CD4-positive, alpha-beta T cell treated with Interleukin-17A for 1 hour (primary cell): ENCODE data around the gene SOX13.

Experiments
- DNase-seq: peaks from one replicate; pipeline ENCODE4 v3.0.0-alpha.2; 2020

SOX13 gene

GRCh38 chr1:204065174-204065985 is 7.5 kb upstream of the SOX13 start:
- DNase-seq, result no peak

GRCh38 chr1:204065986-204066300 is 7.0 kb upstream of the SOX13 start:
- no peak for DNase-seq

- DNase-seq, result no peak
These were observed 5.0 kb upstream of the SOX13 start for GRCh38 chr1:204067935-204068334.

- no peak for DNase-seq
These were observed 3.0 kb upstream of the SOX13 start for GRCh38 chr1:204069887-204070286.

- DNase-seq, result no peak
These were observed 2.0 kb upstream of the SOX13 start for GRCh38 chr1:204070895-204071294.

DNA sequence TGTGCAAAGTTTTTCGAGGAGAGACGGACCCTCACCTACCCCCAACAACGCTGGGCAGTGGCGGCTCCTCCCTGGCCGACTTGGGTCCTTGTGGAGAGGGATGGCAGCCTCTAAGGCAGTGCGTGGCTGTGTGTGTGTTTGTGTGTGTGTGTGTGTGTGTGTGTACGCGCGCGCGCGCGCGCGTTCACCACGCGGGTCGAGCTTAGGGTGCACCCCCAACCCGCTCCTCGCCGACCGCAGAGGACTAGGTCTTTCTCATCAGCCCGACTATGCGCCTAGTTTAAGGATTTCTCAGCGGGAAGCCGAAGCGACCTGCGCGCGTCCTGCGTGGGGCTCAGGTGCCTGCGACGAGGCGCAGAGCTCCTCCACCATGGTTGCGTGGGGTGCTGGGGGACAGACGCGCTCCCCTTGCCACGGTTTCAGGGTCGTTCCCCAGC is 940 bp downstream of the SOX13 start:
- peak; percentile 21 for DNase-seq

DNA sequence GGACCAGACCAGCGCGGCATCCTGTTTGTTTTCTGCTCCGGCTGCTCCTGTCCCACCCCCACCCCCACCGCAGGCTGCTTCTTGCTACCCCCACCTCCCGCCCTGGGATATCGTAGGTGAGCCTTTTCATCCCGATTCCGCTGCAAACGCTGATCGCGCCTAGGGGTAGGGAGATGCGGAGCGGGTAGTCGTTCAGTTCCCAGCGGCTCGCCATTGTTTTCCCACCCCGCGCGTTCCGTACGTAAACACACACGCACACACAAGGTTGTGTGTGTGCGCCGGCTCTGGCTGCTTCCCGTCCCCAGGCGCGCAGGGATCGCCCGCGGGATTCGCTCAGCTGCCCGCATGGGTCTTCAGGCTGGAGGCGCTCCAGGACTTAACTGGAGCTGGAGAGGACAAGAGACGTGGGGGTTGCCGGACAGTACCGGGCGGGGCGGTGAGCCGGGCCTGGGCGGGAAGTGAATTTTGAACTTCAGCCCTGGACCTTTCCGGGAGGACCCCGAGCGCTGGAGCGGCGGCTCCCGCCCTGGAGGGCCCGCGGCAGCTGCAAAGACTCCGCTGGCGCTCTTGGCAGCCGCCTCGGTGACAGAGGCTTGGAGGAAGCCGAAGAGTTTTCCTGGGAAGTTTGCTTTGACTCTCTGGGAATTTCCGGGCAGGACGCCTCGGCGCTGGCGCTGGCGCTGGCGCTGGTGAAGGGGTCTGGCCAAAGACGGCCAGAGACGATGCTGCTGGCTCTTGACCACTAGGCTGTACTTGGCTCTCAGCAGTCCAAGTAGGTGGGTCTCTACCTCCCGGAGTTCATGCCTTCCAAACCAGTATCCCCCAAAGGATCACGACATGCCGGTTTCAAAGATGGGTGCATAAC is 1.6 kb downstream of the SOX13 start:
- no peak for DNase-seq

DNA sequence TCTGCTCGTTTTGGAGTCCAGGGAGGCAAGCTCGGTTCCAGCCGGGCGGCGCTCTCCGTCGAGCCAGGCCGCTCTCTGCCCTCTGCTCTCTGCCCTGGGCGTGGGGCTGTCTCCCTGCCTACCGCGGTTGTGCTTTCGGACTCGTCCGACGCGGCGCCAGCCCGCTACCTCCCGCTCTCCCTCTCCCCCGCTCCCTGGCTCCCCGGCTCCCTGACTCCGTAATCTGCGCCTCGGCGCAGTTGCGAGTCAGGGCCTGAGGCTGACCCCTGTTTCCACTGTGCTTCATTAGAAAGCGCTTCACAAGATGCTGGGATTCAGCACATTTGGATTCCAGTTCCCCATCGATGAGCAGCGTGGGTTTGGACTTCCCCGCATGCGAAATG is 2.2 kb downstream of the SOX13 start:
- no peak for DNase-seq

DNA sequence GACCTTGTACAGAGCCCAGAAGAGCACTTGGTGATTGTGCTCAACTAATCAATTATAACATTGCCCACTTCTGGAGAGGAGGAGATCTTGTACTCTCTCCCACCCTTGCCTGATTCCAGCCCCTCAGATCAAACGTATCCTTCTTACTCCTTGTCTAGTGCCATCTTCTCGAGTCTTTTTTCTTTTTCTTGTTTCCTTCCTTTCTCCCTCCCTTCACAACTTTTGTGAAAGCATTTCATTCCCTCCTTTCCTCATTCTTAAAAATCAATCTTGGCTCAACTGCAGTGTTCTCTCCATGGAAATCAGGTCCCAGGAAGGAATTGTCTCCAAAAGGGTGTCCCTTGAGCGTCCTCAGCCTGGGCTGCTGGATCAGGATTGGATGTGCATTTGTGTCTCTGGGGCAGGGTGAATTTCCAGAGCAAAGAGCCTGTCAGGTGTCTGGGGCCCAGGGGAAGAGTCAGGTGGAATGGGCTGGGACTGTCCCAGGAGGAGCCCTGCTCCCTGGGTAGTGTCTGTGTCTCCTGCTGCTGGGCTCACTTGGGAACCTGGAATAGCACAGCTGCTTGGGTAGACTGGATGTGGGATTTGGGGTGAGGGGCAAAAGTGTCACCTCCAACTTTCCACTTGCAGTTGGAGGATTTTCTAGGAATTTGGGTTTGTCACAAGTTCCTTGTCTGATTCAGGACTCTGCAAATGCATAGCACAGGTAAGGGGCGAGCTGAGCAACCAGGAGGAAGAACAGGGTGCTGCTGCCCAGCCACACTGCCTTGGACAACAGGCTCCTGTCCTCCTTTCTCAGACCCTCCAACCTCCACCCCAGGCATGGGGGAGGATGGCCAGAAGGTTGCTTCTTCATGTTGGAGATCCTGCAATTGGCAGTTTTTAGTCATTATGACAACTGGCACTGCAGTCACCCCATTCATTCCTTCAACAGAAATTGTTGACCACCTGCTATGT is 3.3 kb downstream of the SOX13 start:
- no peak for DNase-seq

DNA sequence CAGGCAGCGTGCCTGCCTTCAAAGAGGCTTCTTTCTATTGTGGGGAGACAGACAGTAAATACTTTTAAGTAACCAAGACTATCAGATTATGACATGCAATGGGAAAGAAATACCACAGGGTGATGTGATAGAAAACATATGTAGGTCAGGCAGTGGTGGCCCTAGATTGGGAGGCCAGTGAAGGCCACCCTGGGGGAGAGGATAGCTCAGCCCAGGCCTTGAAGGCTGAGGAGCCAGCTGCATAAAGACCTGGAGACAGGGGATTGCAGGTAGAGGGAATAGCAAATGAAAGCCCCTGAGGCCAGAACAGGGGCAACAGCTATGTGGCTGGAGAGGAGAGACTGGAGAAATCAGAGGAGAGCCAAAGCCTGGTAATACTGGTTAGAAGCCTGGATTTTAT is 4.0 kb downstream of the SOX13 start:
- DNase-seq, result no peak

- no peak for DNase-seq
These were observed 5.2 kb downstream of the SOX13 start for GRCh38 chr1:204077979-204078696.

GRCh38 chr1:204079608-204079999 is 6.7 kb downstream of the SOX13 start:
- DNase-seq, result no peak

DNA sequence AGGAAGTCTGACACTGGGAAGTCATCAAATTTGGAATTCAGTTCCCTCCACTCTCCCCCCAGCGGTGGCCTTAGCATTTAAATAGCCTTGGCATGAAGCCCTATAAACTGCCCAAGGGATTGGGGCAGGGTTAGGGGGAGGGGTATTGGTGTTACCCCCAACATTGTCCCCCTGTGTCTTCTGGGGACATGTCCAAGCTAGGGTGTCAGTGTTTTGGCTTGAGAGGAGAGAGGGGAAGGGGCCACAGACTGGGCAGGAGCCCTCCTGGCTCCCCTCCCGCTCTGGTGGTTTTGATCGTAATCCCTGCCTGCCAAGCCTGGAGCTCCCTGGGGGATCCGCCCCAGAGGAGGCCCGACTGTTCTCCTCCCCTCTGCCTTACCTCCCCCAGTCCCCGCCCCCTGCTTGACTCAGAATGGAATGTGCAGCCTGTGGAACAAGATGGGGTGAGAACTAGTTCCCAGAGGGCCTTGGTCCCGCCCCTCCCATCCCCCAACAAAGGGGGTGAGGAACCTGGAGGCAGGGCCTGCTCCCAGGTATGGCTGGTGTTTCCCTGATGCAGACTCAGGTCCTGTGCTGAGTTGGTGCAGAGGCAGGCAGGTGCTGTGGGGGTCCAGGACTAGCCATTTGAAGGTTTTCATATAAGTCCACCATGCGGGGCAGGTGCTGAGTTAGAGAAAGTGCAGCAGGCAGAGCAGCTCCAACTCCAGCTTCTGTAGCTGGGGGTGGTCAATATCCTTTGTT is 7.4 kb downstream of the SOX13 start:
- DNase-seq, result no peak

DNA sequence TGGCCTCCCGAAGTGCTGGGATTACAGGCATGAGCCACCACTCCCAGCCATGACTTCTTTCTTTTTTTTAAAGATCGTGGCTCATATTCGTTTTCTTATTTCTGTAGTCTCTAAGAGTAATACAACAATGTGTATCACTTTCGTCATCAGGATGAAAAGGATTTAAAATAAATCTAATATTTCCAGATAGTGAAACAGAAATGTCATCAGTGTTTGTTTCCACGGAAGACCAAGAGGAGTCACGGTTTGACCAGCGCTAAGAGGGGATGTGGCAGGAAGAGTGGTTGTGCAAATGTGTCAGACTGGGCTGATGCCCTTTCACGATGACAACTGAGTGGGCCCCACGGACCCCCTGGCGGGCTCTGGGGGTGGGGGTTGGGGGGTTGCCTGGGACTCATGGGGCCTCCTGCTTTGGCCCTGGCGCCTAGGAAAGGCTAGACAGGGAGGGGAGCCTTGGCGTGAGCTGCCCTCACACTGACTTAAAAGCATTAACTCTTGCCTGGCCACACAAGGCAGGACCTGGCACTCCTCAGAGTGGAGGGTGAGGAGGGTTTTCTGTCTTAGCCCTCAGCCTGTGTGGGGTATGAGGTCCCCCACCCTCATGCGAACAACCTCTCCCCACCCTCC is 8.4 kb downstream of the SOX13 start:
- DNase-seq, result no peak

DNA sequence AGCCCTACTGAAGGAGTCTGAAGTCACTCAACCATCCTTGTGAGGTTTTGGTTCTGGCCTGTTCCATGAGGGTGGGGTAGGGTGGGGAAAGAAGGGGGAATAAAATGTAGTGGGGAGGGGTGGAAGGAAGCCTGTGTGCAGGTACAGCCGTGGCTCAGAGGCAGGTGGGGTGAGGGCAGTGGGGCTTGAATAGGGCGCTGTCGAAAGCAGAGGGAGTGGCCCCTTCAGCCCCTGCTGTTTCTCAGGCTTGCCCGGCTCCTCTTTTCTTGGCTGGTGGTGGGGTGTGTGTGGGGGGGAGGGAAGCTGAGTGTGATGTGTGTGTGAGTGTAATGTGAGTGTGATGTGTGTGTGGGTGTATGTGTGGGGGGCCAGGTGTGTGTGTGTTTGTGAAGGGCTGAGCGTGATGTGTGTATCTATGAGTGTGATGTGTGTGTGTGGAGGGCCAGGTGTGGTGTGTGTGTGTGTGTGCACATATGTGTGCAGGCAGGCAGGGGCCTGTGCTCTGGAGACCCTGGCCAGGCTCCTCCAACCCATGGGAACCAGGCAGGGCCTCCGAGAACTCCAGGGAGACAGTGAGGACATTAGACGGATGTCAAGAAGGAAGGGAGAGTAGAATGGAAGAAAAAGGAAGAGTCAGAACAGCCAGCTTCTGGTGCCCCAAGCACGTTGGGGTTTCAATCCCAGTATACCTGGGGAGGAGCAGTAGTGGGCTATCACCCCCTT is 9.0 kb downstream of the SOX13 start:
- no peak for DNase-seq

GRCh38 chr1:204083491-204083890 is 10.6 kb downstream of the SOX13 start:
- no peak for DNase-seq

GRCh38 chr1:204084247-204084772 is 11.4 kb downstream of the SOX13 start:
- no peak for DNase-seq

- DNase-seq, result no peak
These were observed 13.0 kb downstream of the SOX13 start for GRCh38 chr1:204085876-204086275.

GRCh38 chr1:204087181-204087892 is 14.4 kb downstream of the SOX13 start:
- no peak for DNase-seq
